PC-9 (cell line): ENCODE data around the gene ADAMTS16. TPM values are rescaled to one million over a fixed set of nuclear protein-coding genes. Genes with fewer than 3 reads are reported as not detected.

Experiments used
- BruUV-seq: library from RNA; stranded (reverse); fragments of 400-500 nt; replicated peaks from 2 replicates; lab custom pipeline; 2021; lab: Mats Ljungman, UMichigan
- CTCF ChIA-PET: fragments of 300-600 bp; sonication (Branson Sonifier 250); formaldehyde crosslinking; loops from one replicate; lab custom pipeline; 2022; ENCODE audit warnings: antibody characterized with exemption; lab: Charles Lee
- POLR2A ChIA-PET: fragments of 300-600 bp; sonication (Branson Sonifier 250); formaldehyde crosslinking; loops from one replicate; lab custom pipeline; 2022; ENCODE audit warnings: antibody characterized with exemption; ENCODE audit not compliant: unreplicated experiment; lab: Charles Lee
- DNase-seq, 2 experiments: peaks; one replicate each; pipeline versions ENCODE4 v3.0.0 to v3.0.0-alpha.2; 2015 to 2022; ENCODE audit warnings: mixed read lengths in 1 of 2
- H2AFZ ChIP-seq: fragments of 200-600 bp; sonication (generic); 2 replicates; pipeline ENCODE4 v1.8.1; 2017; ENCODE audit warnings: antibody characterized with exemption
- H3F3A ChIP-seq: fragments of 200-600 bp; sonication (generic); 2 replicates; pipeline ENCODE4 v1.8.1; 2017; ENCODE audit warnings: antibody characterized with exemption, mild to moderate bottlenecking, low read depth; ENCODE audit not compliant: insufficient read depth
- H3K27ac ChIP-seq: fragments of 200-600 bp; sonication (generic); 2 replicates; pipeline ENCODE4 v1.6.1; 2016; ENCODE audit warnings: mixed run types
- H3K27me3 ChIP-seq: fragments of 200-600 bp; sonication (generic); 2 replicates; pipeline ENCODE4 v1.6.1; 2016; ENCODE audit warnings: low read depth, mixed run types; ENCODE audit not compliant: insufficient read depth
- H3K36me3 ChIP-seq: fragments of 200-600 bp; sonication (generic); 2 replicates; pipeline ENCODE4 v1.6.1; 2016; ENCODE audit warnings: low read depth, mixed run types
- H3K4me1 ChIP-seq: fragments of 200-600 bp; sonication (generic); replicated peaks from 2 replicates; pipeline ENCODE4 v1.6.1; 2016; ENCODE audit warnings: mixed run types; ENCODE audit not compliant: insufficient read depth
- H3K4me2 ChIP-seq: fragments of 200-600 bp; sonication (generic); 2 replicates; pipeline ENCODE4 v1.6.1; 2017; ENCODE audit warnings: mixed run types
- H3K4me3 ChIP-seq: fragments of 200-600 bp; sonication (generic); 2 replicates; pipeline ENCODE4 v1.6.1; 2016; ENCODE audit warnings: mixed run types
- H3K79me2 ChIP-seq: fragments of 200-600 bp; sonication (generic); 2 replicates; pipeline ENCODE4 v1.6.1; 2017; ENCODE audit warnings: low read depth, mixed run types
- H3K9me2 ChIP-seq: fragments of 200-600 bp; sonication (generic); 2 replicates; pipeline ENCODE4 v1.8.1; 2017; ENCODE audit warnings: mild to moderate bottlenecking; ENCODE audit not compliant: insufficient read depth
- H3K9me3 ChIP-seq: fragments of 200-600 bp; sonication (generic); 2 replicates; pipeline ENCODE4 v1.8.1; 2016; ENCODE audit warnings: low read depth; ENCODE audit not compliant: insufficient read depth
- H4K20me1 ChIP-seq: fragments of 200-600 bp; sonication (generic); 2 replicates; pipeline ENCODE4 v1.8.1; 2017; ENCODE audit not compliant: insufficient read depth
- CTCF ChIP-seq: fragments of 200-600 bp; sonication (generic); conservative IDR thresholded peaks from 2 replicates; pipeline ENCODE4 v1.6.1; 2017; ENCODE audit warnings: mixed run types, antibody characterized with exemption, mild to moderate bottlenecking, moderate library complexity
- EZH2 ChIP-seq: fragments of 200-600 bp; sonication (generic); IDR thresholded peaks from 2 replicates; pipeline ENCODE4 v1.8.0; 2017; ENCODE audit warnings: antibody characterized with exemption, low read depth
- intact Hi-C: fragments of 100-400 bp; cut with micrococcal nuclease; formaldehyde crosslinking; loops from one replicate; pipeline ENCODE4 v1.10.0; 2022; ENCODE audit not compliant: unreplicated experiment
- total RNA-seq: library from RNA; stranded (reverse); gene quantifications from 2 replicates; pipeline ENCODE4 v1.2.3, GENCODE V29; 2021

ADAMTS16 gene
- total RNA-seq, 1 experiment from 2014 or later, result 26.4 TPM

GRCh38 chr5:5278201-5278814 lies 138.2 kb downstream of the ADAMTS16 start:
- H3K9me3 ChIP-seq, result no peaks in the 10 kb centered on the region
- no peaks in the 10 kb centered on the region for H3F3A ChIP-seq
- TF ChIP-seq CTCF, result no peak
- no peak for TF ChIP-seq EZH2
- no peak overlapping the region for H3K4me3 ChIP-seq
- peaks cover 4% of the 10 kb centered on the region for H3K4me1 ChIP-seq
- ChIA-PET CTCF (no interaction called here), POLR2A (no interaction called here)
- no peak for DNase-seq
- no TSS peak for BruUV-seq
- no peaks in the 10 kb centered on the region; the same call in 1 of the 2 replicates for H3K9me2 ChIP-seq
- H2AFZ ChIP-seq, result no peak overlapping the region
- H3K4me2 ChIP-seq, result no peak overlapping the region
- H3K79me2 ChIP-seq, result no peaks in the 10 kb centered on the region
- no peaks in the 10 kb centered on the region for H4K20me1 ChIP-seq
- H3K36me3 ChIP-seq, result no peaks in the 10 kb centered on the region
- no peak overlapping the region for H3K27ac ChIP-seq
- intact Hi-C loops, result no loop called here
- H3K27me3 ChIP-seq, result no peaks in the 10 kb centered on the region

- H3K36me3 ChIP-seq, result no peaks in the 10 kb centered on the region
- CTCF ChIA-PET, result no interaction called here
- intact Hi-C loops, result no loop called here
- H3K4me2 ChIP-seq, result no peak overlapping the region
- POLR2A ChIA-PET, result no interaction called here
- no peaks in the 10 kb centered on the region for H3K79me2 ChIP-seq
- no peaks in the 10 kb centered on the region for H4K20me1 ChIP-seq
- H3K27ac ChIP-seq, result no peak overlapping the region
- no peak overlapping the region for H2AFZ ChIP-seq
- no peak for TF ChIP-seq CTCF
- TF ChIP-seq EZH2, result no peak
- no peaks in the 10 kb centered on the region for H3K4me1 ChIP-seq
- no TSS peak for BruUV-seq
- H3F3A ChIP-seq, result no peaks in the 10 kb centered on the region
- H3K4me3 ChIP-seq, result no peak overlapping the region
- H3K9me3 ChIP-seq, result no peaks in the 10 kb centered on the region
- H3K9me2 ChIP-seq, result no peaks in the 10 kb centered on the region; the same call in 1 of the 2 replicates
- DNase-seq, result no peak
- no peaks in the 10 kb centered on the region for H3K27me3 ChIP-seq
These were observed 138.8 kb downstream of the ADAMTS16 start for GRCh38 chr5:5278815-5279381.

GRCh38 chr5:5285906-5286305 lies 145.8 kb downstream of the ADAMTS16 start:
- POLR2A ChIA-PET, result no interaction called here
- no peak overlapping the region for H3K27ac ChIP-seq
- CTCF ChIA-PET, result interaction anchor here (0.8 kb wide), 1 partner anchor 14 kb away, joined by 3 read pairs; no protein-coding TSS in a partner anchor

More at GRCh38 chr5:5285906-5286305, 145.8 kb downstream of the ADAMTS16 start:
- TF ChIP-seq CTCF (no peak), EZH2 (no peak)
- BruUV-seq, result no TSS peak
- Histone ChIP-seq H3K9me3 (0 out of 2 replicates have a peak, but pooled peaks cover 5% of the 10 kb centered on the region), H4K20me1 (no peaks in the 10 kb centered on the region), H3K36me3 (0 out of 2 replicates have a peak, but pooled peaks cover 3% of the 10 kb centered on the region), H3K4me1 (peaks cover 29% of the 10 kb centered on the region), H3K4me2 (no peak overlapping the region), H3K79me2 (no peaks in the 10 kb centered on the region), H3K27me3 (no peaks in the 10 kb centered on the region), H3F3A (peaks cover 16% of the 10 kb centered on the region; the same call in 1 of the 2 replicates), H2AFZ (no peak overlapping the region), H3K9me2 (no peaks in the 10 kb centered on the region; the same call in 1 of the 2 replicates), H3K4me3 (no peak overlapping the region)
- intact Hi-C loops, result no loop called here
- no peak for DNase-seq
